Measurements from ENCODE around the gene CLEC2D.
"Not testable (repeated sequence)": the region's sequence is repeated elsewhere in the genome, so short reads cannot be mapped to it uniquely, and the experiment has no call there.

The CLEC2D gene

GRCh38 chr12:9729082-9729481 lies 59.6 kb downstream of the CLEC2D start:
- no peak for DNase-seq (ENCODE audit: low spot score)

GRCh38 chr12:9730011-9730410 lies 60.5 kb downstream of the CLEC2D start:
- DNase-seq (ENCODE audit: low spot score): no peak

DNA sequence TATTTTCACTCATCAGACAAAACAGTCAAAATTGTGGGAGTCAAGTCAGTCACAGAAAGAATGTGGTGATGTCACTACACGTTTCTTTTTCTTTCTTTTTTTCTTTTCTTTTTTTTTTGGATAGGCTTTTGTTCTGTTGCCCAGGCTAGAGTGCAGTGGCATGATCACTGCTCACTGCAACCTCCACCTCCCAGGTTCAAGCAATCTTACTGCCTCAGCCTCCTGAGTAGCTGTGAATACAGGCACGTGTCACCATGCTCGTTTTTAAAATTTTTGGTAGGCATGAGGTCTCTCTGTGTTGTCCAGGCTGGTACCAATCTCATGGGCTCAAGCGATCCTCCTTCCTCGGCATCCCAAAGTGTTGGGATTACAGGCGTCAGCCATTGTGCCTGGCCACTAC lies 61.1 kb downstream of the CLEC2D start:
- DNase-seq (ENCODE audit: low spot score): no peak

DNA sequence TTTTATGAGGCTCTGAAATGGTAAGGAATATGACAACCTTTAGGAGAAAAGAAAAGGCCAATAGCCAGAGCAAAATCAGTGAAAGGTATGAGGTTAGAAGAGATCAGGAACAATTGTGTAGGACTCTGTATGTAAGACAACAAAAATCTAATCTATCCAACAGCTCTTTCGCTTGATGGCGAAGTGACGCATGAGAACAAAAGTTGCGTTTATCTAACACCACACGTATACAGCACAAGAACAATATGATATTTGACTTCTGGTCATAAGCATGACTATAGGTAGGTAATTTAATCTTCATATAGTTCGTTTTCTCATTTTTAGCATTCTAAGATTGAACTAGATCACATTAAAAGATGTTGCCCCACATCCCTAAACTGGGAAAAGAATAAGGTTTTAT lies 61.9 kb downstream of the CLEC2D start:
- DNase-seq (ENCODE audit: low spot score): no peak

- DNase-seq (ENCODE audit: low spot score): no peak
These were observed 62.3 kb downstream of the CLEC2D start for GRCh38 chr12:9731797-9732196.

- DNase-seq (ENCODE audit: low spot score): no peak
These were observed 63.5 kb downstream of the CLEC2D start, which contains the start of gene CLECL1 for GRCh38 chr12:9732921-9733461. Gene CLECL1, minus strand, starts transcription at chr12:9733097.

GRCh38 chr12:9735601-9736000 lies 66.1 kb downstream of the CLEC2D start:
- DNase-seq (ENCODE audit: low spot score): no peak

DNA sequence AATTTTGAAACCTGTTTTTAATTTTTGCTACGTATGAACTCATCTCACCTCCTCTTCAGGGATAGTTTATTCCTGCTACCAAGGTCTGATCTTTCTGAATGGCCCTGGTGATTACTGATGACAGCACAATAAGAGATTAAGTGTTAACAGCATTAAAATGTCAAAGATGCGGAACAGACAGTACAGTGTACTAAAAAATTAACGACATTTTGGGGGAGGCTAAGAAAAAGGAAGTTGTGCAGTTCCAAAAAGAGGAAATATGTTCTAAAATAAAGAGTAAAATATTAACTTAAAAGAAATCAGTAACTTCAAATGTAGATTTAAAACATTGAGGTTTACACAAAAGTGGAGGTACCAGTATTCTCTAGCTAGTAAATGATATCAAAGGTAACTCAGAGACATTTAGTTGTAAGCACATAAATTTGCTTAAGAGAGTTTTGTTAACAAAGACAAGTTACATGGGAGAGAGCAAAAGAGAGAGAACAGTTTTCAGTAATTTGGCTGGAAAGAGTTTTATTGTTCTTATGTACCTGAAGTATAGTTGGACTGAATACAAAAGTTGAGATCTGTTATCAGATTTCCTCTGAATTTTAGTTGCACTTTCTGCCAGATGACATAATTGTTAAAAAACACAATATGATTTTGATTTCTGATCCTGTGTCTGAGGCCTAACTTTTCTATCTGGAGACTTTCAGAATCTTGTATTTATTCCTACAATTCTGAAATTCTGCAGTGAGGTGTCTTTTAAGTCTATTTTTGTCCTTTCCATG lies 67.6 kb downstream of the CLEC2D start:
- DNase-seq (ENCODE audit: low spot score): no peak

DNA sequence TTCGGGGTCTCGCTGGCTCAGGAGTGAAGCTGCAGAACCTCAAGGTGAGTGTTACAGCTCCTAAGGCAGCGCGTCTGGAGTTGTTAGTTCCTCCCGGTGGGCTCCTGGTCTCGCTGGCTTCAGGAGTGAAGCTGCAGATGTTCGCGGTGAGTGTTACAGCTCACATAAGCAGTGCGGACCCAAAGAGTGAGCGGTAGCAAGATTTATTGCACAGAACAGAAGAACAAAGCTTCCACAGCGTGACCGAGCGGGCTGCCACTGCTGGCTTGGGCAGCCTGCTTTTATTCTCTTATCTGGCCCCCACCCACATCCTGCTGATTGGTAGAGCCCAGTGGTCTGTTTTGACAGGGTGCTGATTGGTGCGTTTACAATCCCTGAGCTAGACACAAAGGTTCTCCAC lies 69.4 kb downstream of the CLEC2D start:
- DNase-seq (ENCODE audit: low spot score): not testable (repeated sequence)

DNA sequence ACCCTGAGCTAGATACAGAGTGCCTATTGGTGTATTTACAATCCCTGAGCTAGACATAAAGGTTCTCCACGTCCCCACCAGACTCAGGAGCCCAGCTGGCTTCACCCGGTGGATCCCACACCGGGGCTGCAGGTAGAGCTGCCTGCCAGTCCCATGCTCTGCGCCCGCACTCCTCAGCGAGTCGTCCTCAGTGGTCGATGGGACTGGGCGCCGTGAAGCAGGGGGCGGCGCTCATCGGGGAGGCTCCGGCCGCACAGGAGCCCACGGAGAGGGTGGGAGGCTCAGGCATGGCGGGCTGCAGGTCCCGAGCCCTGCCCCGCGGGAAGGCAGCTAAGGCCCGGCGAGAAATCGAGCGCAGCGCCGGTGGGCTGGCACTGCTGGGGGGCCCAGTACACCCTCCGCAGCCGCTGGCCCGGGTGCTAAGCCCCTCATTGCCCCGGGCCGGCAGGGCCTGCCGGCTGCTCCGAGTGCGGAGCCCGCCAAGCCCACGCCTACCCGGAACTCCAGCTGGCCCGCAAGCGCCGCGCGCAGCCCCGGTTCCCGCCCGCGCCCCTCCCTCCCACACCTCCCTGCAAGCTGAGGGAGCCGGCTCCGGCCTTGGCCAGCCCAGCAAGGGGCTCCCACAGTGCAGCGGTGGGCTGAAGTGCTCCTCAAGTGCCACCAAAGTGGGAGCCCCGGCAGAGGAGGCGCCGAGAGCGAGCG lies 70.0 kb downstream of the CLEC2D start:
- DNase-seq (ENCODE audit: low spot score): not testable (repeated sequence)

- DNase-seq (ENCODE audit: low spot score): no peak
These were observed 70.7 kb downstream of the CLEC2D start for GRCh38 chr12:9740106-9740750.

- no peak for DNase-seq (ENCODE audit: low spot score)
These were observed 72.2 kb downstream of the CLEC2D start for GRCh38 chr12:9741726-9742125.

- no peak for DNase-seq (ENCODE audit: low spot score)
These were observed 73.1 kb downstream of the CLEC2D start for GRCh38 chr12:9742661-9743060.

GRCh38 chr12:9745199-9745598 lies 75.7 kb downstream of the CLEC2D start:
- DNase-seq (ENCODE audit: low spot score): no peak

Small RNA genes lying within 50 kb of the gene (small RNA-seq; reads per million reads assigned to genes)
- 0 reads per million in 2 experiments for gene AC010186.4
- gene RNU6-700P: 0 reads per million in 2 experiments
